Activated B cell treated with CpG ODN at 0.5 μM for 24 hours (primary cell): Measurements from ENCODE around the gene RNF31. TPM values are rescaled to one million over a fixed set of nuclear protein-coding genes. Genes with fewer than 3 reads are reported as not detected.
"Not testable (repeated sequence)": the region's sequence is repeated elsewhere in the genome, so short reads cannot be mapped to it uniquely, and the experiment has no call there.

Source experiments
- ATAC-seq: fragments of 200-7000 bp; cut with Tn5 transposase; one replicate; pipeline ENCODE4 v1.10.0; 2021; ENCODE audit warnings: low read depth, mild to moderate bottlenecking, moderate library complexity
- CTCF ChIA-PET: fragments of 350-600 bp; sonication (Branson Sonifier 250); formaldehyde crosslinking; loops from one replicate; lab custom pipeline; 2021; ENCODE audit warnings: antibody characterized with exemption; lab: Charles Lee
- POLR2A ChIA-PET: fragments of 350-600 bp; sonication (Branson Sonifier 250); formaldehyde crosslinking; loops from one replicate; lab custom pipeline; 2021; ENCODE audit warnings: antibody characterized with exemption; lab: Charles Lee
- DNase-seq: peaks from one replicate; pipeline ENCODE4 v3.0.0; 2022
- H3K27ac Mint-ChIP-seq: one replicate; pipeline ENCODE4 v1.8.0; 2020; ENCODE audit warnings: mixed read lengths
- H3K27me3 Mint-ChIP-seq: one replicate; pipeline ENCODE4 v1.8.0; 2021; ENCODE audit warnings: mixed read lengths
- H3K36me3 Mint-ChIP-seq: one replicate; pipeline ENCODE4 v1.8.0; 2021; ENCODE audit warnings: low read depth, mixed read lengths
- H3K4me1 Mint-ChIP-seq: one replicate; pipeline ENCODE4 v1.8.0; 2021; ENCODE audit warnings: mixed read lengths
- H3K4me3 Mint-ChIP-seq: one replicate; pipeline ENCODE4 v1.8.0; 2020; ENCODE audit warnings: mild to moderate bottlenecking, mixed read lengths
- H3K9me3 Mint-ChIP-seq: one replicate; pipeline ENCODE4 v1.8.0; 2020; ENCODE audit warnings: mixed read lengths
- CTCF ChIP-seq: fragments of 200-600 bp; IDR thresholded peaks from one replicate; pipeline ENCODE4 v1.8.0; 2022; ENCODE audit warnings: antibody characterized with exemption, mild to moderate bottlenecking
- intact Hi-C: fragments of 100-400 bp; cut with micrococcal nuclease; formaldehyde crosslinking; loops from one replicate; pipeline ENCODE4 v1.15.1; 2024
- total RNA-seq: library from RNA; stranded (reverse); gene quantifications from 2 replicates; pipeline ENCODE4 v1.2.3, GENCODE V29; 2022

The RNF31 gene
- total RNA-seq, 1 donor from 2014 or later = 99.8 TPM

- Mint-ChIP-seq H3K36me3 (peaks cover 81% of the 10 kb centered on the region), H3K4me1 (peaks cover 6% of the 10 kb centered on the region), H3K27me3 (no peaks in the 10 kb centered on the region), H3K27ac (no peak overlapping the region), H3K4me3 (no peak overlapping the region), H3K9me3 (peaks cover 2% of the 10 kb centered on the region)
- ChIA-PET CTCF (no interaction called here), POLR2A (interaction anchor here (1.0 to 1.1 kb wide), 2 partner anchors 9 to 25 kb away, joined by 3 read pairs; no protein-coding TSS in a partner anchor)
- ATAC-seq (no peak), DNase-seq (no peak)
- TF ChIP-seq CTCF = no peak
- intact Hi-C loops = no loop called here
Observed at GRCh38 chr14:24100982-24101494, 46.3 kb upstream of the RNF31 start.

- ChIA-PET POLR2A (interaction anchor here (0.6 to 9.8 kb wide), 6 partner anchors 8 to 136 kb away, joined by 3 to 115 read pairs (median 4); partner anchors contain the start of genes DCAF11, NRL, PCK2 and PSME2), CTCF (interaction anchor here (7.4 kb wide), 1 partner anchor 10 kb away, joined by 137 read pairs; the partner anchor contains the start of gene PCK2)
- peaks cover 2% of the 10 kb centered on the region for H3K9me3 Mint-ChIP-seq
- no peak for DNase-seq
- H3K4me3 Mint-ChIP-seq = no peak overlapping the region
- no peaks in the 10 kb centered on the region for H3K4me1 Mint-ChIP-seq
- ATAC-seq = no peak
- H3K27me3 Mint-ChIP-seq = no peaks in the 10 kb centered on the region
- intact Hi-C loops = no loop called here
- TF ChIP-seq CTCF = no peak
- H3K27ac Mint-ChIP-seq = no peak overlapping the region
- H3K36me3 Mint-ChIP-seq = peaks cover 76% of the 10 kb centered on the region
Observed at GRCh38 chr14:24102357-24103048, 44.8 kb upstream of the RNF31 start.

GRCh38 chr14:24103451-24103850 is 43.8 kb upstream of the RNF31 start:
- POLR2A ChIA-PET = interaction anchor here (0.5 to 9.8 kb wide), 4 partner anchors 9 to 65 kb away, joined by 3 to 115 read pairs (median 6); partner anchors contain the start of genes DCAF11, NRL and PCK2
- Mint-ChIP-seq H3K27ac (no peak overlapping the region), H3K36me3 (peaks cover 67% of the 10 kb centered on the region)

GRCh38 chr14:24105609-24106239 is 41.6 kb upstream of the RNF31 start:
- H3K4me1 Mint-ChIP-seq, H3K27me3 Mint-ChIP-seq, H3K9me3 Mint-ChIP-seq, ATAC-seq, intact Hi-C loops, H3K4me3 Mint-ChIP-seq, H3K27ac Mint-ChIP-seq, DNase-seq: not testable (repeated sequence)
- ChIA-PET CTCF (interaction anchor here (1.5 to 7.4 kb wide), 4 partner anchors 13 to 331 kb away, joined by 3 to 137 read pairs (median 66); partner anchors contain the start of genes IRF9 and PCK2), POLR2A (interaction anchor here (0.9 to 9.8 kb wide), 4 partner anchors 9 to 55 kb away, joined by 4 to 115 read pairs (median 20); partner anchors contain the start of genes DCAF11, IRF9, NRL and PCK2)
- peaks cover 46% of the 10 kb centered on the region for H3K36me3 Mint-ChIP-seq

More at GRCh38 chr14:24103451-24103850, 43.8 kb upstream of the RNF31 start:
- ATAC-seq (no peak), DNase-seq (no peak)
- no peak for TF ChIP-seq CTCF
- CTCF ChIA-PET = interaction anchor here (7.4 kb wide), 1 partner anchor 11 kb away, joined by 137 read pairs; the partner anchor contains the start of gene PCK2
- H3K27me3 Mint-ChIP-seq = no peaks in the 10 kb centered on the region
- intact Hi-C loops = no loop called here
- no peak overlapping the region for H3K4me3 Mint-ChIP-seq
- H3K9me3 Mint-ChIP-seq = peaks cover 2% of the 10 kb centered on the region
- peaks cover 2% of the 10 kb centered on the region for H3K4me1 Mint-ChIP-seq

GRCh38 chr14:24106672-24107271 is 40.5 kb upstream of the RNF31 start:
- Mint-ChIP-seq H3K4me3 (no peak overlapping the region), H3K27me3 (no peaks in the 10 kb centered on the region), H3K9me3 (peaks cover 2% of the 10 kb centered on the region), H3K36me3 (peaks cover 38% of the 10 kb centered on the region), H3K27ac (no peak overlapping the region), H3K4me1 (peaks cover 9% of the 10 kb centered on the region)
- ChIA-PET POLR2A (interaction anchor here (0.6 to 9.8 kb wide), 8 partner anchors 9 to 220 kb away, joined by 3 to 115 read pairs (median 5); partner anchors contain the start of genes IRF9, PCK2, PSME2 and RNF31), CTCF (interaction anchor here (0.7 to 7.4 kb wide), 6 partner anchors 14 to 193 kb away, joined by 3 to 137 read pairs (median 24); partner anchors contain the start of genes DHRS1, IRF9, NOP9 and PCK2)
- ATAC-seq (no peak), DNase-seq (no peak)
- intact Hi-C loops = no loop called here
- no peak for TF ChIP-seq CTCF
